DND-41 (cell line): ENCODE data around the gene CPEB1.

ENCODE experiments used
- CTCF ChIP-seq: IDR thresholded peaks from 2 replicates; pipeline ENCODE4 v1.5.1; 2012; ENCODE audit warnings: borderline replicate concordance, low read length, moderate library complexity, mild to moderate bottlenecking; ENCODE audit not compliant: poor library complexity, severe bottlenecking; ENCODE audit errors: extremely low read depth
- EZH2 ChIP-seq: IDR thresholded peaks from 3 replicates; pipeline ENCODE4 v1.6.1; 2012; ENCODE audit warnings: borderline replicate concordance, low read depth, mild to moderate bottlenecking, moderate library complexity, low read length, inconsistent platforms; ENCODE audit not compliant: severe bottlenecking

GRCh38 chr15:82543160-82543559 is 104.0 kb downstream of the CPEB1 start:
- TF ChIP-seq CTCF, result no peak
- no peak for TF ChIP-seq EZH2
